Measurements from ENCODE around the gene SLC16A10.
"Not testable (repeated sequence)": the region's sequence is repeated elsewhere in the genome, so short reads cannot be mapped to it uniquely, and the experiment has no call there.

SLC16A10 gene

DNA sequence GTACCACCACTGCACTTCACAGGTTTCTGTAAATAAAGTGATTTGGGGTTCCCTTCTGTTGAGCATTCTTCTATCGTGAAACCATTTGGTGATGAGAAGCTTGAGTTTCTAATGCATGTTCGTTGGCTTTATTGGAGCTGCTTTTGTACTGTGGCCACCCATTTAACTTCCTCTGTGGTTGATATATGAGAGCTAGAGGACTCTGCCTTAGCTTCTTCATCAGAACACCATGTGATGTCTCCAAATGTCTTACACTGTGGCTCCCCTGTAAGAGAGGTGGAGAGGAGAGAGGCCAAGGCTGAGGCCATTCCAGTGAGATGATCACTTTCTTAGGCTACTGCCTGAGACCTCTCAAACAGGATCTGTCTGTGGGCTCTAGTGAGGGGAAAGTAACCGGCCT lies 114.5 kb downstream of the SLC16A10 start:
- Histone ChIP-seq H3K4me3 (ENCODE audit: extremely low read depth, insufficient read depth, low read length, poor library complexity, severe bottlenecking) (no peak overlapping the region), H3K36me3 (ENCODE audit: control insufficient read depth, insufficient read depth, low read length) (no peaks in the 10 kb centered on the region), H3K9me3 (ENCODE audit: control insufficient read depth, low read length) (no peaks in the 10 kb centered on the region), H3K27ac (ENCODE audit: low read depth, low read length, severe bottlenecking) (no peak overlapping the region), H3K4me1 (ENCODE audit: control insufficient read depth, insufficient read depth, low read length, poor library complexity, severe bottlenecking) (no peaks in the 10 kb centered on the region)
- 100% methylated on average over 1 of the region's 3 CpGs for WGBS, 2 experiments (ENCODE audit: insufficient coverage in 2 of 2)

DNA sequence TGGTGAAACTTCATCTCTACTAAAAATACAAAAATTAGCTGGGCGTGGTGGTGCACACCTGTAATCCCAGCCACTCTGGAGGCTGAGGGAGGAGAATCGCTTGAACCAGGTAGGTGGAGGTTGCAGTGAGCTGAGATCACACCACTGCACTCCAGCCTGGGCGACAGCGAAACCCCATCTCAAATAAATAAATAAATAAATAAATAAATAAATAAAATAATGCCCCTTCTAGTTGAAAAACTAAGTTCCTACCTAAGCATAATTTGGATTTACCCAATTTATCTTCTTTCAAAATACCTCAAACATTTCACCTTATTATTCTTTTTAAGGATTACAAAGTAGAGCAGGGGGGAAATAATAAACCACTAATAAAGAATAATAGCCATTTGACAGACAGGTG lies 116.2 kb downstream of the SLC16A10 start:
- H3K9me3 ChIP-seq (ENCODE audit: control insufficient read depth, low read length); H3K36me3 ChIP-seq (ENCODE audit: control insufficient read depth, insufficient read depth, low read length); H3K27ac ChIP-seq (ENCODE audit: low read depth, low read length, severe bottlenecking); H3K4me3 ChIP-seq (ENCODE audit: extremely low read depth, insufficient read depth, low read length, poor library complexity, severe bottlenecking); H3K4me1 ChIP-seq (ENCODE audit: control insufficient read depth, insufficient read depth, low read length, poor library complexity, severe bottlenecking): not testable (repeated sequence)
- WGBS, 2 experiments (ENCODE audit: insufficient coverage in 2 of 2), result no CpG with 5 or more reads among the region's 4 CpGs

DNA sequence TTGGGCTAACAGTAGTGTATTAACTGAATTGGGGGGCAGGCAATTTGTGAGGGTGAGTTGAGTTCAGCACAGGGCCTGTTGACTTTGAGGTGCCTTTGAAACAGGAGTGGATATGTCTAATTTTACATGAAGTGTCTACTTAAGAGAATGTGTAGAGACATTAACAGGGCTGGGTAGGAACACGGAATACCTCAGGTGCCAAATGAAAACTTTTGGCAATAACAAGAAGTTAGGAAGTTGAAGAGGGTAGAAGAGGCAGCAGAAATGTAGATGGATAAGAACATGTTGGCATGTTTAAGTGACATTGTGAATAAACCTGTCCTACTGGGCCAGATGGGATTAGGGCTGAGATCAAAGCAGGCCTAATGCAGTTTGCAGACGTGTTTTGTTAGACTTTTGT lies 117.0 kb downstream of the SLC16A10 start:
- Histone ChIP-seq H3K4me1 (ENCODE audit: control insufficient read depth, insufficient read depth, low read length, poor library complexity, severe bottlenecking) (no peaks in the 10 kb centered on the region), H3K36me3 (ENCODE audit: control insufficient read depth, insufficient read depth, low read length) (no peaks in the 10 kb centered on the region), H3K27ac (ENCODE audit: low read depth, low read length, severe bottlenecking) (no peak overlapping the region), H3K9me3 (ENCODE audit: control insufficient read depth, low read length) (no peaks in the 10 kb centered on the region), H3K4me3 (ENCODE audit: extremely low read depth, insufficient read depth, low read length, poor library complexity, severe bottlenecking) (no peak overlapping the region)
- WGBS, 2 experiments (ENCODE audit: insufficient coverage in 2 of 2), result 91 to 100% methylated on average over 1 of the region's 2 CpGs

DNA sequence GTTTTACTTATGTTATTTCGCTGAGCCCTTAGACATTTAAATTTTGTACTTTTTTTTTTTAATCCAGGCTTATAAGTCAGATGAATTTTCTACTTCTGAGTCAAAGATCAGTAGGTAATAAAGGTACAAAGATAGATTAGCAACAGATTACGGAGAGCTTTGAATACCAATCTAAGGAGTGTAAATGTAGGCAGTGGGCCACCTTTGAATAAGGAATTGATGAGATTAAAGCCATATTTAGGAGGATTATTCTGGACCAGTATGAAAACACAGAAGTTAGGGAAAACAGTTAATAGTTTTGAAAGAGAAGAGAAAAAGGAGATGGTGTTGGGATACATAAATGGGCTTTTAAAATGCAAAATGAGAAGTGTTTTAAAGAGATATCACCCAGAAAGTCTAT lies 117.6 kb downstream of the SLC16A10 start:
- no peaks in the 10 kb centered on the region for H3K4me1 ChIP-seq (ENCODE audit: control insufficient read depth, insufficient read depth, low read length, poor library complexity, severe bottlenecking)
- H3K27ac ChIP-seq (ENCODE audit: low read depth, low read length, severe bottlenecking), result no peak overlapping the region
- H3K4me3 ChIP-seq (ENCODE audit: extremely low read depth, insufficient read depth, low read length, poor library complexity, severe bottlenecking), result no peak overlapping the region
- H3K36me3 ChIP-seq (ENCODE audit: control insufficient read depth, insufficient read depth, low read length), result no peaks in the 10 kb centered on the region
- 93 to 100% methylated on average over 1 of the region's 2 CpGs for WGBS, 2 experiments (ENCODE audit: insufficient coverage in 2 of 2)
- no peaks in the 10 kb centered on the region for H3K9me3 ChIP-seq (ENCODE audit: control insufficient read depth, low read length)

DNA sequence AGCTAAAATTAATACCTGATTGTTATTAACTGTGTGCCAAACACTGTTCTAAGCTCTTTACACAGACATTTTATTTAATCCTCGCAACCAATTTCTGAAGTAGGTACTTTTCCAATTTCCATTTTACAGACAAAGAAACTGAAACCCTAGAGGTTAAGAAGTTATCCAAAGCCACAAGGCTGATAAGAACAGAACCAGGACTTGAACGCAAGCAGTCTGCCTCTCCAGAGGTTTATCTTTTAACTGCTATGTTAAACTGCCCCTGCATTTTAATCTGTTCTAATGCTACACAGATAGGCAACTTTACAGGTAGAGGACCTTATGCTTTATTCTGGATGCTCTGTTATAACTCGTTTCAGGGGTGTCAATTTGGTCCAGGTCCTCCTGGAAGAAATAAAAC lies 118.2 kb downstream of the SLC16A10 start:
- Histone ChIP-seq H3K9me3 (ENCODE audit: control insufficient read depth, low read length) (no peaks in the 10 kb centered on the region), H3K4me3 (ENCODE audit: extremely low read depth, insufficient read depth, low read length, poor library complexity, severe bottlenecking) (no peak overlapping the region), H3K27ac (ENCODE audit: low read depth, low read length, severe bottlenecking) (no peak overlapping the region), H3K36me3 (ENCODE audit: control insufficient read depth, insufficient read depth, low read length) (no peaks in the 10 kb centered on the region), H3K4me1 (ENCODE audit: control insufficient read depth, insufficient read depth, low read length, poor library complexity, severe bottlenecking) (no peaks in the 10 kb centered on the region)
- 85 to 87% methylated on average over 2 to 3 of the region's 3 CpGs for WGBS, 2 experiments (ENCODE audit: insufficient coverage in 2 of 2)

DNA sequence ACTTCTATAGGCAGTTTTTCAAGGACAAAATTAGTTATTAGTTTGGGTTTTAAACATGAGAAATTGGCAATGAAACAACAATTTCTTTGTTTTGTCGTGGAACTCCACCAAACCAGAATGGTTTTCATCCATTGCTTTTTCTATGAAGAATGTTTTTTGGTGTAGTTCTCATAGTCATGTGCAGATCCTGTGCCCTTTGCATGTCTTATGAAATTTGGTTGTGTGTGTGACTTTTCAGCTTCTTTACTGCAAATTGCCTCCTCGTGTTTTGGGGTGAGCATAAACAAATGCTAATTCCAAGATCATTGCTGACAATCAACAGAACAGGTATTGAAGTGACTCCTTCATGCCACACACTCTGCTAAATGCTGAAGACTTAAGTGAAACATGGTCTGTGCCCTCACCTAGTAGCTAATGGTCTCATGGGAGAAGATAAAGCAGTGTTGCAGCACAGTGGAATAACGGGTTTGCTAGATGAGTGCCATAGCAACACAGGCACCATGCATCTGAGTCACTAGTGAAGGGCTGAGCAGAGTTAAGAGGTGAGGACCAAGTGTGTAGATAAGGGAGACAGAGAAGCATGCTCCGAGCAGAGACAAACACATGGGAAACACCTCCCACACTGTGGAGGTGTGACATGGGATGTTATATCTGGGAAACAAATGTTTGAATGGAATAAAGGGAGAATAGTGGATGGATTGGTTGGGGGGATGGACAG lies 120.0 kb downstream of the SLC16A10 start:
- Histone ChIP-seq H3K4me1 (ENCODE audit: control insufficient read depth, insufficient read depth, low read length, poor library complexity, severe bottlenecking) (no peaks in the 10 kb centered on the region), H3K27ac (ENCODE audit: low read depth, low read length, severe bottlenecking) (no peak overlapping the region), H3K4me3 (ENCODE audit: extremely low read depth, insufficient read depth, low read length, poor library complexity, severe bottlenecking) (no peak overlapping the region), H3K9me3 (ENCODE audit: control insufficient read depth, low read length) (no peaks in the 10 kb centered on the region), H3K36me3 (ENCODE audit: control insufficient read depth, insufficient read depth, low read length) (no peaks in the 10 kb centered on the region)
- 70 to 95% methylated on average over 2 to 3 of the region's 4 CpGs for WGBS, 2 experiments (ENCODE audit: insufficient coverage in 2 of 2)

DNA sequence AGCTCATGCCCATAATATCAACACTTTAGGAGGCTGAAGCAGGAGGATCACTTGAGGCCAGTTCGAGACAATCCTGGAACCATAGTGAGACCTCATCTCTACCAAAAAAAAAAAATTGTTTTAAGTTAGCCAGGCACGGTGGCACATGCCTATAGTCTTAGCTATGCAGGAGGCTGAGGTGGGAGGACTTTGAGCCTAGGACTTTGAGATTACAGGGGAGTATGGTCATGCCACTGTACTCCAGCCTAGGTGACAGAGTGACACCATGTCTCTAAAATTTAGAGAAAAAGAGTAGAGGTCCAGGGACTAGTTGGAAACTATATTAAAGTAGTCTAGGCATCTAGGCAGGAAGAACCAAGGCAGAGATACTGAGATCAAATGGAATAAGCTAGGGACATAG lies 121.6 kb downstream of the SLC16A10 start:
- no peaks in the 10 kb centered on the region for H3K9me3 ChIP-seq (ENCODE audit: control insufficient read depth, low read length)
- WGBS, 2 experiments (ENCODE audit: insufficient coverage in 2 of 2), result 73 to 80% methylated on average over 1 to 2 of the region's 2 CpGs
- no peaks in the 10 kb centered on the region for H3K36me3 ChIP-seq (ENCODE audit: control insufficient read depth, insufficient read depth, low read length)
- H3K27ac ChIP-seq (ENCODE audit: low read depth, low read length, severe bottlenecking), result no peak overlapping the region
- no peaks in the 10 kb centered on the region for H3K4me1 ChIP-seq (ENCODE audit: control insufficient read depth, insufficient read depth, low read length, poor library complexity, severe bottlenecking)
- H3K4me3 ChIP-seq (ENCODE audit: extremely low read depth, insufficient read depth, low read length, poor library complexity, severe bottlenecking), result no peak overlapping the region

DNA sequence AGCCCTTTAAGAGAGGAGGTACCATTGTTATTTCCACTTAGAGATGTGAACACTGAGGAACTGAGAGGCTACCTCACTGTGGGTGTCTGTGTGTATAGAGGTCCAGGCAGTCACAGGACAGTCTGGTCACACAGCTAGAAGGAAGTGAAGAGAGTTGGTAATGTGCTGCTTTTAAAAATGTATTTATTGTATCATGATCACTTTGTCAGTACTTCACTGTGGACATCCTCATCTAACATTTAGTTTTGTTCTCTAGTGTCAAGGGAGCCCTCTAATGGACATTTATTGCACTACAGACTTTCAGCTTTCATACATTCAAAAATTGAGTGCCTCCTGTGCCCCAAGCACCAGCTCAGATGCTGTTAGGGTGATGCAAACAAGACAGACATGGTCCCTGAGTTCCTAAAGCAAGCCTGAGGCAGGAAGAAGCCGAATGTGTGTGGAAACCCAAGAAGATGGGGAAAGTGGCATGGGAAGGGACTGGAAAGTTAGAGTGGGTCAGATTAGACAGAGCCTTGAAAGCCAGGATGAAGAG lies 123.0 kb downstream of the SLC16A10 start:
- H3K4me1 ChIP-seq (ENCODE audit: control insufficient read depth, insufficient read depth, low read length, poor library complexity, severe bottlenecking), result no peaks in the 10 kb centered on the region
- no peaks in the 10 kb centered on the region for H3K9me3 ChIP-seq (ENCODE audit: control insufficient read depth, low read length)
- 56 to 60% methylated on average over 1 of the region's 1 CpG for WGBS, 2 experiments (ENCODE audit: insufficient coverage in 2 of 2)
- no peak overlapping the region for H3K4me3 ChIP-seq (ENCODE audit: extremely low read depth, insufficient read depth, low read length, poor library complexity, severe bottlenecking)
- H3K36me3 ChIP-seq (ENCODE audit: control insufficient read depth, insufficient read depth, low read length), result no peaks in the 10 kb centered on the region
- no peak overlapping the region for H3K27ac ChIP-seq (ENCODE audit: low read depth, low read length, severe bottlenecking)

DNA sequence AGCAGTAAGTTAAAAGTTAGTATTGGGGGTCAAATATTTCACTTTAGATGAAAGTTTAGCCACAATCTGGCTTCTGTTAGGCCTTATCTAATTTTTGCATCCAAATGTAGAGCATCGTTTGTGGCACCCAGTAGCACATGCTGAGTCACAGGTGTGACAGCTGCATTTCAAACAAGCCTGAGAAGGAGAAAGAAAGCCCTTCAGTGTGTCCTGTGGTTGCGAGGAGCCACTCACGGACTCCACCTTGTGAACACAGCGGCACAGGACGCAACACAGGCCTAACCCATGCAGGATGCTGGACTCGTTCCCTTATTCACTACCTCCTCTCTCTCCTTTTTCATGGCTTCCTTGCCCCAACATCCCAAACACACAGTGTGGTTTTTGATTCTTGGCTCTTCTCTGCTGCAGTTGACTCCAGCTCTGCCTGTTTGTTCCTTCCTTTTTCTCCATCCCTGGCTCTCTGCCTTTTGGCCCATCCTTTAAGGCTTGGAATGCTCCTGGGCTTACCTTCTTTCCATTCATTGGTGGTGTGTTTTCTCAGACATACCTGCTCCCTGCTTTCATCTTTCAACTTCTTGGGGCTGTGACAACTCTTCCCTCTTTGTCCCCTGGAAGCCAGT lies 124.2 kb downstream of the SLC16A10 start:
- no peaks in the 10 kb centered on the region for H3K36me3 ChIP-seq (ENCODE audit: control insufficient read depth, insufficient read depth, low read length)
- no peak overlapping the region for H3K4me3 ChIP-seq (ENCODE audit: extremely low read depth, insufficient read depth, low read length, poor library complexity, severe bottlenecking)
- H3K9me3 ChIP-seq (ENCODE audit: control insufficient read depth, low read length), result no peaks in the 10 kb centered on the region
- H3K27ac ChIP-seq (ENCODE audit: low read depth, low read length, severe bottlenecking), result no peak overlapping the region
- WGBS, 2 experiments (ENCODE audit: insufficient coverage in 2 of 2), result 84 to 94% methylated on average over 6 of the region's 6 CpGs
- H3K4me1 ChIP-seq (ENCODE audit: control insufficient read depth, insufficient read depth, low read length, poor library complexity, severe bottlenecking), result no peaks in the 10 kb centered on the region

DNA sequence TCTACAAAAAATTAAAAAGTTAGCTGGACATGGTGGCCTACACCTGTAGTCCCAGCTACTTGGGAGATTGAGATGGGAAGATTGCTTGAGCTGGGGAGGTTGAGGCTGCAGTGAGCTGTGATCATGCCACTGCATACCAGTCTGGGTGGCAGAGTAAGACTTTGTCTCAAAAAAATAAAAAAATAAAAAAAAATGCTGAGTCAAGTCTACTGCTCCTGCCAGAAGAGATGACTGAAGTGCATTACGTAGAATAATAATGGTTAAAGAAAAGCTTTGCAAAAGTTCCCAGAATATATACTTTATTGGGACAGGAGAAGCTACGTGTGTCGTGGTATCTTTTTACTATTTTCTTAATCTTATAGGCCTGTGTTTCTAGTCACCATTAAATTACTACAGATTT lies 125.3 kb downstream of the SLC16A10 start:
- no peaks in the 10 kb centered on the region for H3K36me3 ChIP-seq (ENCODE audit: control insufficient read depth, insufficient read depth, low read length)
- H3K27ac ChIP-seq (ENCODE audit: low read depth, low read length, severe bottlenecking), result no peak overlapping the region
- no peaks in the 10 kb centered on the region for H3K4me1 ChIP-seq (ENCODE audit: control insufficient read depth, insufficient read depth, low read length, poor library complexity, severe bottlenecking)
- H3K4me3 ChIP-seq (ENCODE audit: extremely low read depth, insufficient read depth, low read length, poor library complexity, severe bottlenecking), result no peak overlapping the region
- no peaks in the 10 kb centered on the region for H3K9me3 ChIP-seq (ENCODE audit: control insufficient read depth, low read length)
- WGBS, 2 experiments (ENCODE audit: insufficient coverage in 2 of 2), result 86% methylated on average over 1 of the region's 3 CpGs; no CpG with 5 or more reads in 1 of the 2 experiments

DNA sequence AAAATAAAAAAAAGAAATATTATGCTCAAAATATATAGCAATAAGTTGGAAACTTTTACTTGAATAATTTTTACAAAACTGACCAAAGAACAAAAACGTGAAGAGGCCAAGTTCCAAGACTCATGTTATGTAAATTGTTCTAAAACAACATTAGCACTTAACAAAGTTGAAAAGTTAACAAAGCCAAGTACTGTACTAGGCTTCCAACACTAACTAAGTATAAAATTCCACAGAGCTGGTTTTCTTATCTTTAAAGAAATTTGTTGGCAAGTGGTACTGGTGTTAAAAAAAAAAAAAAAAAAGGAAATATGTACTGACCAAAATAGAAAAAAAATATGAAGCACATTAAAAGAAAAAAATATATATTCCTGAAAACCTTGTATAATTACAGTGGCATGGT lies 127.8 kb downstream of the SLC16A10 start:
- no peak overlapping the region for H3K27ac ChIP-seq (ENCODE audit: low read depth, low read length, severe bottlenecking)
- no peaks in the 10 kb centered on the region for H3K4me1 ChIP-seq (ENCODE audit: control insufficient read depth, insufficient read depth, low read length, poor library complexity, severe bottlenecking)
- no peaks in the 10 kb centered on the region for H3K36me3 ChIP-seq (ENCODE audit: control insufficient read depth, insufficient read depth, low read length)
- no peaks in the 10 kb centered on the region for H3K9me3 ChIP-seq (ENCODE audit: control insufficient read depth, low read length)
- no peak overlapping the region for H3K4me3 ChIP-seq (ENCODE audit: extremely low read depth, insufficient read depth, low read length, poor library complexity, severe bottlenecking)
- WGBS, 2 experiments (ENCODE audit: insufficient coverage in 2 of 2), result no CpG with 5 or more reads among the region's 1 CpG

Measured in mesodermal cell (in vitro differentiated cells).